SK-N-SH (cell line): Measurements from ENCODE around the gene NOP16. TPM values are rescaled to one million over a fixed set of nuclear protein-coding genes. Genes with fewer than 3 reads are reported as not detected.

ENCODE experiments used
- CTCF ChIA-PET: fragments of 300-600, 350-600 bp; formaldehyde crosslinking; extraction: SDS; loops from one replicate; lab custom pipeline; 2021; lab: Yijun Ruan, JAX
- POLR2A ChIA-PET: fragments of 350-600 bp; sonication (Branson Sonifier 250); formaldehyde crosslinking; extraction: SDS; loops from one replicate; lab custom pipeline; 2020; ENCODE audit warnings: antibody characterized with exemption, inconsistent platforms; lab: Yijun Ruan, JAX
- DNase-seq: peaks from one replicate; pipeline ENCODE4 v3.0.0; 2012
- H2AFZ ChIP-seq: fragments of 200-600 bp; sonication (generic); 2 replicates; pipeline ENCODE4 v1.8.1; 2016; ENCODE audit warnings: antibody characterized with exemption, mild to moderate bottlenecking, low read depth
- H3F3A ChIP-seq: fragments of 200-600 bp; sonication (generic); replicated peaks from 2 replicates; pipeline ENCODE3; 2016; ENCODE audit warnings: antibody characterized with exemption, mild to moderate bottlenecking; ENCODE audit not compliant: insufficient read depth
- H3K27ac ChIP-seq, 2 experiments: fragments of 200-500 bp in 1 of 2; fragments of 200-600 bp in 1 of 2; sonication (Bioruptor generic) in 1 of 2; sonication (generic), shearing (Covaris generic) in 1 of 2; 2 replicates each; pipeline versions ENCODE4 v1.5.1 to v1.6.1; 2014 to 2016; ENCODE audit warnings: low read depth in 2 of 2, inconsistent platforms in 1 of 2, low read length in 1 of 2, mild to moderate bottlenecking in 1 of 2, mixed read lengths in 1 of 2
- H3K27me3 ChIP-seq: fragments of 200-600 bp; sonication (generic), shearing (Covaris generic); 2 replicates; pipeline ENCODE4 v1.6.1; 2016; ENCODE audit warnings: mixed run types; ENCODE audit not compliant: insufficient read depth
- H3K36me3 ChIP-seq, 2 experiments: fragments of 200-500 bp in 1 of 2; fragments of 200-600 bp in 1 of 2; sonication (Bioruptor generic) in 1 of 2; sonication (generic) in 1 of 2; replicated peaks in 1 of 2; 2 replicates each; pipeline versions ENCODE3 to v1.5.1; 2014 to 2016; ENCODE audit warnings: low read length in 1 of 2, mild to moderate bottlenecking in 1 of 2; ENCODE audit not compliant: insufficient read depth in 2 of 2, control insufficient read depth in 1 of 2
- H3K4me1 ChIP-seq, 2 experiments: fragments of 200-500 bp in 1 of 2; fragments of 200-600 bp in 1 of 2; sonication (Bioruptor generic) in 1 of 2; sonication (generic), shearing (Covaris generic) in 1 of 2; 2 replicates each; pipeline versions ENCODE4 v1.5.1 to v1.6.1; 2014 to 2016; ENCODE audit warnings: low read depth in 1 of 2, low read length in 1 of 2, mixed run types in 1 of 2; ENCODE audit not compliant: insufficient read depth in 2 of 2, control insufficient read depth in 1 of 2
- H3K4me2 ChIP-seq: fragments of 200-600 bp; sonication (generic), shearing (Covaris generic); 2 replicates; pipeline ENCODE4 v1.6.1; 2017; ENCODE audit warnings: mixed run types
- H3K4me3 ChIP-seq, 2 experiments: fragments of 200-500 bp in 1 of 2; fragments of 200-600 bp in 1 of 2; sonication (Bioruptor generic) in 1 of 2; sonication (generic), shearing (Covaris generic) in 1 of 2; 2 replicates each; pipeline versions ENCODE4 v1.5.1 to v1.8.1; 2014 to 2016; ENCODE audit warnings: low read depth in 2 of 2, inconsistent platforms in 1 of 2, low read length in 1 of 2, mild to moderate bottlenecking in 1 of 2, mixed read lengths in 1 of 2, moderate library complexity in 1 of 2
- H3K79me2 ChIP-seq: fragments of 200-600 bp; sonication (generic); 2 replicates; pipeline ENCODE4 v1.8.1; 2017; ENCODE audit warnings: mild to moderate bottlenecking; ENCODE audit not compliant: insufficient read depth
- H3K9ac ChIP-seq: fragments of 200-600 bp; sonication (generic); 2 replicates; pipeline ENCODE4 v1.6.1; 2017; ENCODE audit warnings: mixed run types
- H3K9me2 ChIP-seq: fragments of 200-600 bp; sonication (generic); 2 replicates; pipeline ENCODE4 v1.6.1; 2017; ENCODE audit warnings: mixed run types
- H3K9me3 ChIP-seq: fragments of 200-600 bp; sonication (generic); 2 replicates; pipeline ENCODE4 v1.6.1; 2017; ENCODE audit warnings: mixed run types, mild to moderate bottlenecking, moderate library complexity
- H4K20me1 ChIP-seq: fragments of 200-600 bp; sonication (generic); 2 replicates; pipeline ENCODE4 v1.6.1; 2017; ENCODE audit warnings: mild to moderate bottlenecking, mixed run types; ENCODE audit not compliant: insufficient read depth
- ELF1 ChIP-seq: IDR thresholded peaks from 2 replicates; pipeline ENCODE4 v1.4.0; 2012
- EP300 ChIP-seq, 2 experiments: IDR thresholded peaks; 2 replicates each; pipeline versions ENCODE4 v1.4.0 to v1.6.1; 2012; ENCODE audit warnings: borderline replicate concordance in 1 of 2, low read depth in 1 of 2, low read length in 1 of 2
- EZH2phosphoT487 ChIP-seq: fragments of 200-600 bp; sonication (generic); IDR thresholded peaks from 2 replicates; pipeline ENCODE4 v1.6.1; 2017; ENCODE audit warnings: low read depth, mixed run types, mild to moderate bottlenecking, antibody characterized with exemption, moderate library complexity, borderline replicate concordance
- FOXM1 ChIP-seq: IDR thresholded peaks from 2 replicates; pipeline ENCODE4 v1.4.0; 2012; ENCODE audit warnings: low read depth, mild to moderate bottlenecking
- GABPA ChIP-seq: IDR thresholded peaks from 2 replicates; pipeline ENCODE4 v1.4.0; 2012; ENCODE audit warnings: low read depth, mild to moderate bottlenecking
- IRF3 ChIP-seq: fragments of 150-350 bp; IDR thresholded peaks from 2 replicates; pipeline ENCODE4 v1.6.1; 2016; ENCODE audit warnings: mild to moderate bottlenecking, low read depth, low read length
- JUND ChIP-seq: IDR thresholded peaks from 2 replicates; pipeline ENCODE4 v1.4.0; 2012
- MEF2A ChIP-seq: IDR thresholded peaks from 2 replicates; pipeline ENCODE4 v1.4.0; 2012; ENCODE audit warnings: low read depth, borderline replicate concordance
- MXI1 ChIP-seq: IDR thresholded peaks from 2 replicates; pipeline ENCODE4 v1.6.1; 2012; ENCODE audit warnings: mild to moderate bottlenecking, low read depth, low read length, improper control_type of control experiment
- NRF1 ChIP-seq: IDR thresholded peaks from 2 replicates; pipeline ENCODE4 v1.6.1; 2012; ENCODE audit warnings: low read depth, mild to moderate bottlenecking, low read length
- POLR2AphosphoS5 ChIP-seq: IDR thresholded peaks from 2 replicates; pipeline ENCODE4 v1.6.1; 2012; ENCODE audit warnings: low read depth, low read length
- RXRA ChIP-seq: IDR thresholded peaks from 2 replicates; pipeline ENCODE4 v1.4.0; 2012; ENCODE audit warnings: low read depth, mild to moderate bottlenecking, borderline replicate concordance
- TAF1 ChIP-seq: IDR thresholded peaks from 2 replicates; pipeline ENCODE4 v1.6.1; 2012; ENCODE audit warnings: low read depth, mild to moderate bottlenecking, low read length, moderate library complexity, borderline replicate concordance
- TCF12 ChIP-seq: IDR thresholded peaks from 2 replicates; pipeline ENCODE4 v1.4.0; 2012
- TEAD4 ChIP-seq: IDR thresholded peaks from 2 replicates; pipeline ENCODE4 v1.4.0; 2012; ENCODE audit warnings: mild to moderate bottlenecking, borderline replicate concordance; ENCODE audit not compliant: insufficient read depth
- USF1 ChIP-seq: IDR thresholded peaks from 2 replicates; pipeline ENCODE4 v1.4.0; 2012; ENCODE audit warnings: low read depth, borderline replicate concordance
- USF2 ChIP-seq: fragments of 150-350 bp; IDR thresholded peaks from 2 replicates; pipeline ENCODE4 v1.6.1; 2017; ENCODE audit warnings: antibody characterized with exemption, low read length, low read depth, borderline replicate concordance
- WGBS: methylation state at CpG from one replicate; pipeline ENCODE4 v1.1.6; 2017; ENCODE audit warnings: low lambda C conversion rate; 5-methylcytosine and 5-hydroxymethylcytosine counted together
- polyA plus RNA-seq, 3 experiments: library from polyadenylated mRNA; depleted of rRNA; stranded (reverse); fragments of >200 nt; gene quantifications; 2 replicates each; pipeline ENCODE4 v1.2.3, GENCODE V29; 2012
- TF ChIP-seq, protein P1 (sequence below): IDR thresholded peaks from 2 replicates; pipeline ENCODE4 v1.4.0; 2012; ENCODE audit warnings: low read depth
- TF ChIP-seq, protein P2 (sequence below): IDR thresholded peaks from 2 replicates; pipeline ENCODE4 v1.6.1; 2012; ENCODE audit warnings: mild to moderate bottlenecking, low read depth, low read length, moderate library complexity
- TF ChIP-seq, protein P3 (sequence below): fragments of 200-600 bp; sonication (generic); IDR thresholded peaks from 2 replicates; pipeline ENCODE4 v1.6.1; 2017; ENCODE audit warnings: antibody characterized with exemption, mild to moderate bottlenecking, moderate library complexity

NOP16 gene
- polyA plus RNA-seq, 1 of the 3 experiments (the other 2 are of a cell fraction): 158 TPM

GRCh38 chr5:176337913-176338312, 50.5 kb downstream of the NOP16 start:
- POLR2A ChIA-PET: no interaction called here

More at GRCh38 chr5:176337913-176338312, 50.5 kb downstream of the NOP16 start:
- no peak for DNase-seq
- CTCF ChIA-PET: no interaction called here
- no peaks in the 10 kb centered on the region for H3K9me3 ChIP-seq
- H3K4me1 ChIP-seq: no peaks in the 10 kb centered on the region
- H2AFZ ChIP-seq: no peak overlapping the region
- H3K79me2 ChIP-seq: no peaks in the 10 kb centered on the region
- TF ChIP-seq FOXM1: no peak
- TF ChIP-seq ELF1: no peak
- no peak for TF ChIP-seq USF2
- TF ChIP-seq TAF1: no peak
- no peak for TF ChIP-seq POLR2AphosphoS5
- no peak for TF ChIP-seq TCF12
- no peak for TF ChIP-seq EP300 (IDR thresholded peaks at IDR 0.05; ENCODE audit: borderline replicate concordance in 1 of 2, low read depth in 1 of 2, low read length in 1 of 2)
- TF ChIP-seq IRF3: no peak
- TF ChIP-seq, protein P1, sequence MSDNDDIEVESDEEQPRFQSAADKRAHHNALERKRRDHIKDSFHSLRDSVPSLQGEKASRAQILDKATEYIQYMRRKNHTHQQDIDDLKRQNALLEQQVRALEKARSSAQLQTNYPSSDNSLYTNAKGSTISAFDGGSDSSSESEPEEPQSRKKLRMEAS: no peak
- no peak for TF ChIP-seq TEAD4
- TF ChIP-seq MXI1: no peak
- no peak for TF ChIP-seq JUND
- no peak for TF ChIP-seq MEF2A
- TF ChIP-seq, protein P2, sequence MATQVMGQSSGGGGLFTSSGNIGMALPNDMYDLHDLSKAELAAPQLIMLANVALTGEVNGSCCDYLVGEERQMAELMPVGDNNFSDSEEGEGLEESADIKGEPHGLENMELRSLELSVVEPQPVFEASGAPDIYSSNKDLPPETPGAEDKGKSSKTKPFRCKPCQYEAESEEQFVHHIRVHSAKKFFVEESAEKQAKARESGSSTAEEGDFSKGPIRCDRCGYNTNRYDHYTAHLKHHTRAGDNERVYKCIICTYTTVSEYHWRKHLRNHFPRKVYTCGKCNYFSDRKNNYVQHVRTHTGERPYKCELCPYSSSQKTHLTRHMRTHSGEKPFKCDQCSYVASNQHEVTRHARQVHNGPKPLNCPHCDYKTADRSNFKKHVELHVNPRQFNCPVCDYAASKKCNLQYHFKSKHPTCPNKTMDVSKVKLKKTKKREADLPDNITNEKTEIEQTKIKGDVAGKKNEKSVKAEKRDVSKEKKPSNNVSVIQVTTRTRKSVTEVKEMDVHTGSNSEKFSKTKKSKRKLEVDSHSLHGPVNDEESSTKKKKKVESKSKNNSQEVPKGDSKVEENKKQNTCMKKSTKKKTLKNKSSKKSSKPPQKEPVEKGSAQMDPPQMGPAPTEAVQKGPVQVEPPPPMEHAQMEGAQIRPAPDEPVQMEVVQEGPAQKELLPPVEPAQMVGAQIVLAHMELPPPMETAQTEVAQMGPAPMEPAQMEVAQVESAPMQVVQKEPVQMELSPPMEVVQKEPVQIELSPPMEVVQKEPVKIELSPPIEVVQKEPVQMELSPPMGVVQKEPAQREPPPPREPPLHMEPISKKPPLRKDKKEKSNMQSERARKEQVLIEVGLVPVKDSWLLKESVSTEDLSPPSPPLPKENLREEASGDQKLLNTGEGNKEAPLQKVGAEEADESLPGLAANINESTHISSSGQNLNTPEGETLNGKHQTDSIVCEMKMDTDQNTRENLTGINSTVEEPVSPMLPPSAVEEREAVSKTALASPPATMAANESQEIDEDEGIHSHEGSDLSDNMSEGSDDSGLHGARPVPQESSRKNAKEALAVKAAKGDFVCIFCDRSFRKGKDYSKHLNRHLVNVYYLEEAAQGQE: no peak
- TF ChIP-seq, protein P3, sequence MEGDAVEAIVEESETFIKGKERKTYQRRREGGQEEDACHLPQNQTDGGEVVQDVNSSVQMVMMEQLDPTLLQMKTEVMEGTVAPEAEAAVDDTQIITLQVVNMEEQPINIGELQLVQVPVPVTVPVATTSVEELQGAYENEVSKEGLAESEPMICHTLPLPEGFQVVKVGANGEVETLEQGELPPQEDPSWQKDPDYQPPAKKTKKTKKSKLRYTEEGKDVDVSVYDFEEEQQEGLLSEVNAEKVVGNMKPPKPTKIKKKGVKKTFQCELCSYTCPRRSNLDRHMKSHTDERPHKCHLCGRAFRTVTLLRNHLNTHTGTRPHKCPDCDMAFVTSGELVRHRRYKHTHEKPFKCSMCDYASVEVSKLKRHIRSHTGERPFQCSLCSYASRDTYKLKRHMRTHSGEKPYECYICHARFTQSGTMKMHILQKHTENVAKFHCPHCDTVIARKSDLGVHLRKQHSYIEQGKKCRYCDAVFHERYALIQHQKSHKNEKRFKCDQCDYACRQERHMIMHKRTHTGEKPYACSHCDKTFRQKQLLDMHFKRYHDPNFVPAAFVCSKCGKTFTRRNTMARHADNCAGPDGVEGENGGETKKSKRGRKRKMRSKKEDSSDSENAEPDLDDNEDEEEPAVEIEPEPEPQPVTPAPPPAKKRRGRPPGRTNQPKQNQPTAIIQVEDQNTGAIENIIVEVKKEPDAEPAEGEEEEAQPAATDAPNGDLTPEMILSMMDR: no peak
- no peak for TF ChIP-seq EZH2phosphoT487
- TF ChIP-seq USF1: no peak
- no peak for TF ChIP-seq GABPA
- TF ChIP-seq RXRA: no peak
- TF ChIP-seq NRF1: no peak
- H3K27ac ChIP-seq: no peak overlapping the region
- H3K9me2 ChIP-seq: no peaks in the 10 kb centered on the region
- no peaks in the 10 kb centered on the region for H3K27me3 ChIP-seq
- H4K20me1 ChIP-seq: no peaks in the 10 kb centered on the region
- no peak overlapping the region for H3K4me2 ChIP-seq
- H3K9ac ChIP-seq: no peak overlapping the region
- H3F3A ChIP-seq: peaks cover 4% of the 10 kb centered on the region
- 93% methylated on average over 1 of the region's 1 CpG for WGBS
- H3K4me3 ChIP-seq: no peak overlapping the region
- peaks cover 10 to 20% of the 10 kb centered on the region in 2 experiments for H3K36me3 ChIP-seq
